GM19438 (cell line): ENCODE results near the gene MAGEB4.

Experiments used
- ATAC-seq: cut with Tn5 transposase; IDR thresholded peaks from one replicate; pipeline ENCODE4 v1.9.1; 2021; ENCODE audit warnings: low read depth; ENCODE audit not compliant: unreplicated experiment

The MAGEB4 gene

DNA sequence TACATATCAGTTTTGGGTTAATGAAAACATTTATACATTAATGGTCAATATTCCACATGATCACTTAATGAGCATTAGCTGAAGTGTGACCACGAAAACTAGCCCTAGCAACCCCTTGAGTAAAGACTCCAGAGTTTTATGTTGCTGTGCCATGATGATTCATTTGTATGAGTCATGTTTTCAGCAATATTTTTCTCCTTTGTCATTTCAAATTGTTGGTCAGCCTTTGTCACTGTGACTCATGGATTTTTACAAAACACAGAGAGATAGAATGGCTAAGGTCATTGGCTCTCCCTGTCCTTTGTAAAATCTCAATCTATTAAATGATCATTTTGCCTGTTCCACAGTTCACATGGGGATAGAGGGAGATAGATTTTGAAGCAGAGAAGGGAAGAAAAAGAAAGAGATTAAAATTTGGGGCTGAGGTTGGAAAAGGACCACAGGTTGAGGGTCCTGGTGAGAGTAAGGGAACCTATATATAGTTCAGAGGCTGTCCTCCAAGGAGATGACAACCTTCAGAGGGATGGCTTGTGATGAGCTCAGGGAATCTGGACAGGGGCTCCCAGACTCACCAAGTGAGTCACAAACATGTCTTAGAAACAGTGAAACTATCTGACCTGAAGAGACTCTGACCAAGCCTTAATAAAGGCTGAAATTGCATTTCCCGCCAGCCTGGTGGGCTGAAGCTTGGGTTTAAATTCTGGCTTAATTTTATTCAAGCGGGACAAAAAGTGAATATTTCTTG, 41.8 kb downstream of the MAGEB4 start:
- no peak for ATAC-seq
